Amygdala (tissue), 56 donors: ENCODE results near the gene HAUS7.

ENCODE experiments used
- DNase-seq, 56 donors: peaks; one replicate each; lab custom pipeline; 2025; lab: John Stamatoyannopoulos, UW

HAUS7 gene

GRCh38 chrX:153500676-153501280, 30.4 kb upstream of the HAUS7 start:
- DNase-seq = no peak

- DNase-seq = peak in 50 of 56 donors; percentile 3 to 82 (median 48)
These were observed 29.5 kb upstream of the HAUS7 start for GRCh38 chrX:153499876-153500275.

- no peak for DNase-seq
These were observed 29.0 kb upstream of the HAUS7 start for GRCh38 chrX:153499341-153499740.

GRCh38 chrX:153498453-153498852, 28.1 kb upstream of the HAUS7 start:
- no peak for DNase-seq

GRCh38 chrX:153496590-153496959, 26.2 kb upstream of the HAUS7 start:
- no peak for DNase-seq

- DNase-seq = no peak
These were observed 25.7 kb upstream of the HAUS7 start for GRCh38 chrX:153495903-153496589.

- peak in 18 of 56 donors; percentile 1 to 68 (median 29) for DNase-seq
These were observed 25.0 kb upstream of the HAUS7 start for GRCh38 chrX:153495362-153495751.

GRCh38 chrX:153494541-153495361, 24.4 kb upstream of the HAUS7 start, which contains the start of gene BGN:
Gene BGN, plus strand, starts transcription at chrX:153494980. Its CDS starts 9,652 bp downstream, at chrX:153504632.
- peak in 16 of 56 donors; percentile 2 to 68 (median 30) for DNase-seq

- no peak for DNase-seq
These were observed 23.7 kb upstream of the HAUS7 start for GRCh38 chrX:153494061-153494460.

- no peak for DNase-seq
These were observed 22.7 kb upstream of the HAUS7 start for GRCh38 chrX:153493085-153493484.

- DNase-seq = no peak
These were observed 22.2 kb upstream of the HAUS7 start for GRCh38 chrX:153492543-153492942.

GRCh38 chrX:153491918-153492317, 21.5 kb upstream of the HAUS7 start:
- no peak for DNase-seq

GRCh38 chrX:153491351-153491914, 21.1 kb upstream of the HAUS7 start:
- DNase-seq = no peak

GRCh38 chrX:153490217-153490930, 20.0 kb upstream of the HAUS7 start:
- no peak for DNase-seq

- DNase-seq = no peak
These were observed 18.0 kb upstream of the HAUS7 start for GRCh38 chrX:153488231-153488914.

GRCh38 chrX:153487590-153488071, 17.3 kb upstream of the HAUS7 start:
- DNase-seq = no peak

GRCh38 chrX:153486171-153486570, 15.8 kb upstream of the HAUS7 start:
- DNase-seq = no peak

- DNase-seq = no peak
These were observed 15.2 kb upstream of the HAUS7 start for GRCh38 chrX:153485396-153486080.

- no peak for DNase-seq
These were observed 12.1 kb upstream of the HAUS7 start for GRCh38 chrX:153482376-153483015.
